Endothelial cell of umbilical vein (primary cell): Measurements from ENCODE around the gene ATP13A3. TPM values are rescaled to one million over a fixed set of nuclear protein-coding genes. Genes with fewer than 3 reads are reported as not detected.

Source experiments
- BruUV-seq: library from RNA; stranded (reverse); fragments of 400-500 nt; replicated peaks from 2 replicates; lab custom pipeline; 2021; lab: Mats Ljungman, UMichigan
- CTCF ChIA-PET: fragments of 300-600, 350-600 bp; sonication (Branson Sonifier 250); formaldehyde crosslinking; loops from one replicate; lab custom pipeline; 2021; ENCODE audit warnings: antibody characterized with exemption, inconsistent platforms; lab: Charles Lee
- POLR2A ChIA-PET: fragments of 300-600, 350-600 bp; sonication (Branson Sonifier 250); formaldehyde crosslinking; loops from one replicate; lab custom pipeline; 2021; ENCODE audit warnings: antibody characterized with exemption, inconsistent platforms; lab: Charles Lee
- DNase-seq: peaks from one replicate; pipeline ENCODE4 v3.0.0-alpha.2; 2011; ENCODE audit warnings: low read depth, low spot score
- FAIRE-seq: peaks from 2 replicates; lab custom pipeline; 2011; peaks lifted over from hg19 to GRCh38; lab: Jason Lieb, UNC
- H2AFZ ChIP-seq: 2 replicates; pipeline ENCODE4 v1.6.0; 2012; ENCODE audit warnings: low read depth, low read length, control low read depth, inconsistent platforms
- H3K27ac ChIP-seq: 2 replicates; pipeline ENCODE4 v1.5.1; 2011; ENCODE audit warnings: low read depth, mild to moderate bottlenecking, control low read depth, low read length, moderate library complexity; ENCODE audit not compliant: insufficient read depth
- H3K27me3 ChIP-seq, 2 experiments: 2 replicates each; pipeline versions ENCODE4 v1.6.0 to v1.6.1; 2011; ENCODE audit warnings: low read length in 2 of 2, mixed read lengths in 1 of 2; ENCODE audit not compliant: control insufficient read depth in 2 of 2, insufficient read depth in 2 of 2
- H3K36me3 ChIP-seq, 2 experiments: 2 replicates in 1 of 2; 3 replicates in 1 of 2; pipeline ENCODE4 v1.5.1; 2011; ENCODE audit warnings: low read length in 2 of 2, mild to moderate bottlenecking in 1 of 2, moderate library complexity in 1 of 2; ENCODE audit not compliant: control insufficient read depth in 2 of 2, insufficient read depth in 2 of 2; ENCODE audit errors: extremely low read depth in 1 of 2
- H3K4me1 ChIP-seq: 3 replicates; pipeline ENCODE4 v1.5.1; 2011; ENCODE audit warnings: mild to moderate bottlenecking, low read length; ENCODE audit not compliant: control insufficient read depth, insufficient read depth; ENCODE audit errors: extremely low read depth
- H3K4me2 ChIP-seq: 2 replicates; pipeline ENCODE4 v1.6.1; 2011; ENCODE audit warnings: low read length, control low read depth, mixed read lengths; ENCODE audit not compliant: insufficient read depth
- H3K4me3 ChIP-seq, 3 experiments: fragments of 200-600 bp in 1 of 3; sonication (generic), shearing (Covaris generic) in 1 of 3; replicated peaks in 1 of 3; 2 replicates each; pipeline ENCODE4 v1.5.1; 2011 to 2016; ENCODE audit warnings: control low read depth in 3 of 3, low read length in 3 of 3, mild to moderate bottlenecking in 2 of 3, inconsistent platforms in 1 of 3, low read depth in 1 of 3, moderate library complexity in 1 of 3; ENCODE audit not compliant: insufficient read depth in 1 of 3
- H3K79me2 ChIP-seq: 2 replicates; pipeline ENCODE4 v1.6.0; 2012; ENCODE audit warnings: low read length, inconsistent platforms; ENCODE audit not compliant: control insufficient read depth, insufficient read depth
- H3K9ac ChIP-seq: replicated peaks from 2 replicates; pipeline ENCODE3; 2011; ENCODE audit warnings: low read length, control low read depth; ENCODE audit not compliant: insufficient read depth; ENCODE audit errors: extremely low read depth
- H3K9me1 ChIP-seq: replicated peaks from 3 replicates; pipeline ENCODE4 v1.6.0; 2011; ENCODE audit warnings: mild to moderate bottlenecking, low read length; ENCODE audit not compliant: control insufficient read depth, insufficient read depth; ENCODE audit errors: extremely low read depth
- H3K9me3 ChIP-seq: replicated peaks from 2 replicates; pipeline ENCODE4 v1.5.1; 2012; ENCODE audit warnings: low read length, inconsistent platforms; ENCODE audit not compliant: control insufficient read depth, insufficient read depth
- H4K20me1 ChIP-seq: replicated peaks from 2 replicates; pipeline ENCODE3; 2011; ENCODE audit warnings: mild to moderate bottlenecking, low read length; ENCODE audit not compliant: control insufficient read depth, insufficient read depth; ENCODE audit errors: extremely low read depth
- CTCF ChIP-seq, 2 donors: IDR thresholded peaks; 1 replicate in 1 of 2; 2 replicates in 1 of 2; pipeline ENCODE4 v1.5.1; 2011; ENCODE audit warnings: low read length in 2 of 2, mild to moderate bottlenecking in 2 of 2, moderate library complexity in 2 of 2, control low read depth in 1 of 2, inconsistent platforms in 1 of 2, low read depth in 1 of 2; ENCODE audit not compliant: insufficient read depth in 1 of 2; ENCODE audit errors: extremely low read depth in 1 of 2
- EZH2 ChIP-seq: IDR thresholded peaks from 2 replicates; pipeline ENCODE4 v1.6.1; 2012; ENCODE audit warnings: borderline replicate concordance, low read depth, mild to moderate bottlenecking, moderate library complexity, low read length, inconsistent platforms; ENCODE audit not compliant: severe bottlenecking
- FOS ChIP-seq: IDR thresholded peaks from 2 replicates; pipeline ENCODE4 v1.6.1; 2011; ENCODE audit warnings: mild to moderate bottlenecking, low read length, moderate library complexity, borderline replicate concordance; ENCODE audit not compliant: insufficient read depth
- GATA2 ChIP-seq: IDR thresholded peaks from 2 replicates; pipeline ENCODE4 v1.7.0; 2011; ENCODE audit warnings: low read depth, mild to moderate bottlenecking, moderate library complexity, mixed read lengths, low read length; ENCODE audit not compliant: insufficient read length, insufficient read depth
- JUN ChIP-seq: IDR thresholded peaks from 2 replicates; pipeline ENCODE4 v1.6.1; 2011; ENCODE audit warnings: borderline replicate concordance, low read depth; ENCODE audit not compliant: insufficient read length, insufficient read depth
- MYC ChIP-seq: IDR thresholded peaks from one replicate; pipeline ENCODE4 v1.6.1; 2011; ENCODE audit warnings: mild to moderate bottlenecking, low read depth, low read length
- POLR2A ChIP-seq: IDR thresholded peaks from 2 replicates; pipeline ENCODE4 v1.6.1; 2012; ENCODE audit warnings: low read depth, mild to moderate bottlenecking, control low read depth, low read length
- POLR2AphosphoS5 ChIP-seq: IDR thresholded peaks from 2 replicates; pipeline ENCODE4 v1.6.1; 2012; ENCODE audit warnings: low read depth, mild to moderate bottlenecking, control low read depth, low read length, moderate library complexity; ENCODE audit not compliant: insufficient read depth
- dilution Hi-C: fragments of 300-500 bp; cut with MboI; formaldehyde crosslinking; loops from one replicate; pipeline ENCODE4 v1.15.0; 2019; ENCODE audit warnings: low sequenced_read_pairs; ENCODE audit not compliant: extremely low pct_ligation_motif_present
- intact Hi-C: fragments of 100-400 bp; cut with micrococcal nuclease; formaldehyde crosslinking; loops from one replicate; pipeline ENCODE4 v1.10.0; 2022
- polyA plus RNA-seq, 4 experiments: library from polyadenylated mRNA; depleted of rRNA in 3 of 4; stranded (reverse) in 3 of 4; unstranded in 1 of 4; fragments of >200 nt; gene quantifications; 2 replicates each; pipeline versions ENCODE4 v1.2.1 to v1.2.3, GENCODE V29; 2011 to 2012; ENCODE audit warnings: missing spikeins in 1 of 4
- total RNA-seq: library from RNA; stranded (reverse); gene quantifications from 2 replicates; pipeline ENCODE4 v1.2.3, GENCODE V29; 2021
- TF ChIP-seq, protein P1 (sequence below): IDR thresholded peaks from 2 replicates; pipeline ENCODE4 v1.6.1; 2011; ENCODE audit not compliant: insufficient read depth, insufficient read length

The ATP13A3 gene
- total and polyA plus RNA-seq, 2 donors (not counting 3 experiments of a cell fraction or from before 2014, with no cell fraction given) = 12.0 to 59.0 TPM

DNA sequence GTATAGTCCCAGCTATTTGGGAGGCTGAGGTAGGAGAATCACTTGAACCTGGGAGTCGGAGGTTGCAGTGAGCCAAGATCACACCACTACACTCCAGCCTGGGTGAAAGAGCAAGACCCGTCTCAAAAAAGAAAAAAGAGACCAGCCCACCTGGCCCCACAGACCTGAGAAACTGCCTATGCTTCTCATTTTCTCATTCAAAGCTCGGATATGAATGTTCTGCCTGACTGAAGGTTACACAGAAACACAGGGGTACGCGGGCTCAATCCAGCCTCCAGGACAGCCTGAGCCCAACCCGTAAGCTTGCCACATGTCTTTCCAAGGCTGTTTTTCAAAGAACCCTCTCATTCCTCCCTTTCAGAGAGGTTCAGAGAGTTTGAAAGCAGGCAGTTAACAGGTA, 107.6 kb downstream of the ATP13A3 start:
- no peaks in the 10 kb centered on the region for H4K20me1 ChIP-seq
- DNase-seq = no peak
- H3K27me3 ChIP-seq = peaks cover 6 to 12% of the 10 kb centered on the region in 2 experiments
- CTCF ChIA-PET = interaction anchor here (1.1 to 1.4 kb wide), 2 partner anchors 20 to 35 kb away, joined by 3 read pairs; partner anchors contain the start of gene GP5
- H3K4me2 ChIP-seq = no peak overlapping the region
- H3K36me3 ChIP-seq = no peaks in the 10 kb centered on the region
- H2AFZ ChIP-seq = no peak overlapping the region
- dilution Hi-C loops = no loop called here
- no peak for FAIRE-seq
- BruUV-seq = no TSS peak
- no peak for TF ChIP-seq FOS
- no peak for TF ChIP-seq POLR2AphosphoS5
- TF ChIP-seq EZH2 = no peak
- TF ChIP-seq, protein P1, sequence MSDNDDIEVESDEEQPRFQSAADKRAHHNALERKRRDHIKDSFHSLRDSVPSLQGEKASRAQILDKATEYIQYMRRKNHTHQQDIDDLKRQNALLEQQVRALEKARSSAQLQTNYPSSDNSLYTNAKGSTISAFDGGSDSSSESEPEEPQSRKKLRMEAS = no peak
- TF ChIP-seq POLR2A = no peak
- no peak for TF ChIP-seq GATA2
- no peak for TF ChIP-seq JUN
- TF ChIP-seq CTCF (IDR thresholded peaks at IDR 0.05; ENCODE audit: extremely low read depth in 1 of 2, insufficient read depth in 1 of 2, low read depth in 1 of 2, low read length in 2 of 2) = no peak
- no peak for TF ChIP-seq MYC
- H3K9me3 ChIP-seq = no peaks in the 10 kb centered on the region
- POLR2A ChIA-PET = no interaction called here
- H3K79me2 ChIP-seq = no peaks in the 10 kb centered on the region
- H3K27ac ChIP-seq = no peak overlapping the region
- intact Hi-C loops = no loop called here
- H3K9me1 ChIP-seq = no peaks in the 10 kb centered on the region
- no peak overlapping the region for H3K9ac ChIP-seq
- peaks cover 13% of the 10 kb centered on the region for H3K4me1 ChIP-seq
- no peak overlapping the region for H3K4me3 ChIP-seq
